Neural progenitor cell (in vitro differentiated cells): ENCODE results near the gene PHACTR1.

Experiments
- EZH2 ChIP-seq: fragments of 200-600 bp; sonication (generic); IDR thresholded peaks from 2 replicates; pipeline ENCODE4 v1.6.1; 2017; ENCODE audit warnings: antibody characterized with exemption, mild to moderate bottlenecking, moderate library complexity
- EZH2phosphoT487 ChIP-seq: fragments of 200-600 bp; sonication (generic); IDR thresholded peaks from 2 replicates; pipeline ENCODE4 v1.6.1; 2017; ENCODE audit warnings: antibody characterized with exemption
- TF ChIP-seq, protein P1 (sequence below): fragments of 200-600 bp; sonication (generic); IDR thresholded peaks from 2 replicates; pipeline ENCODE4 v1.5.1; 2017; ENCODE audit warnings: antibody characterized with exemption, mild to moderate bottlenecking

DNA sequence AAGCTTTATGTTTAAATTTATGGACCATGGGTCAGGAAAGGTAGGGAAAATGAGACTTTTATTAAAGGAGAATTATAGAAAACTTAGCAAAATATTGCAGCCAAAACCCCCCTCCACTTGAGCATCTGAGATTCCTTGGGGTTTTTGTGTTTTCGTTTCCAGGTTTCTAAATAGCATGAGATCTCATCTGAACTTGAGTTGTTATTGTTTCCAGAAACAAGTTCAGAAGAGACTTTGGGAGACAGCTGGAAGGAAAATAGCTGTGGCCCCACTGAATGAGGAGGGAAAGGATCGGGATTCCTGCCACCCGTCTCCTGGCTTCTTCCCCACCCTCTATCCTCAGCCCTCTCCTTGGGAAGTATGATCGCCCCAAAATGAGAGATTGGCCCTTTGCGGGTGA is 536.2 kb downstream of the PHACTR1 start:
- TF ChIP-seq, protein P1, sequence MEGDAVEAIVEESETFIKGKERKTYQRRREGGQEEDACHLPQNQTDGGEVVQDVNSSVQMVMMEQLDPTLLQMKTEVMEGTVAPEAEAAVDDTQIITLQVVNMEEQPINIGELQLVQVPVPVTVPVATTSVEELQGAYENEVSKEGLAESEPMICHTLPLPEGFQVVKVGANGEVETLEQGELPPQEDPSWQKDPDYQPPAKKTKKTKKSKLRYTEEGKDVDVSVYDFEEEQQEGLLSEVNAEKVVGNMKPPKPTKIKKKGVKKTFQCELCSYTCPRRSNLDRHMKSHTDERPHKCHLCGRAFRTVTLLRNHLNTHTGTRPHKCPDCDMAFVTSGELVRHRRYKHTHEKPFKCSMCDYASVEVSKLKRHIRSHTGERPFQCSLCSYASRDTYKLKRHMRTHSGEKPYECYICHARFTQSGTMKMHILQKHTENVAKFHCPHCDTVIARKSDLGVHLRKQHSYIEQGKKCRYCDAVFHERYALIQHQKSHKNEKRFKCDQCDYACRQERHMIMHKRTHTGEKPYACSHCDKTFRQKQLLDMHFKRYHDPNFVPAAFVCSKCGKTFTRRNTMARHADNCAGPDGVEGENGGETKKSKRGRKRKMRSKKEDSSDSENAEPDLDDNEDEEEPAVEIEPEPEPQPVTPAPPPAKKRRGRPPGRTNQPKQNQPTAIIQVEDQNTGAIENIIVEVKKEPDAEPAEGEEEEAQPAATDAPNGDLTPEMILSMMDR: no peak
- no peak for TF ChIP-seq EZH2
- TF ChIP-seq EZH2phosphoT487: no peak
